Non-pigmented ciliary epithelial cell (primary cell): ENCODE data around the gene BCAS3.

ENCODE experiments used
- DNase-seq: peaks from one replicate; pipeline ENCODE4 v3.0.0-alpha.2; 2010; ENCODE audit warnings: low read depth

BCAS3 gene

GRCh38 chr17:61385577-61386236 lies 708.1 kb downstream of the BCAS3 start:
- no peak for DNase-seq

DNA sequence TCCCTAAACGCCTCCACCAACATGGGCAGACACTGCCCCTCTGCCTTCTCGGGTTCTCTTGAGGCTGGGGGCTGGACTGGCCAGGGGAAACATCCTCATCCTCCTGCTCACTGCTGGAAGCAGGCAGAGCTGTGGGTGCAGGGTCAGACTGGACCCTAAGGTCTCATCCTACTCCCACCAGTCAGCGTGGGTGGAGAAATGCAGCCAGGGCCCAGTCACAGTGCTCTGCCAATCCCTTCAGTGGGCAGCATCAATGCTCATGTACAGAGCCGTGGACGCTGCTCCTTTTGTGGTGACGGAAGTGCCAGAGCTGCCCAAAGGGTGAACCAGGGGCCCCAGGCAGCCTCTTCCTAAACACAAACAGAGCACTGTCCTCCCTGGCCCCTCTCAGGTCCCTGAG lies 708.6 kb downstream of the BCAS3 start:
- no peak for DNase-seq

- no peak for DNase-seq
Observed at GRCh38 chr17:61387011-61387410, 709.4 kb downstream of the BCAS3 start.

GRCh38 chr17:61387511-61388305 lies 710.1 kb downstream of the BCAS3 start:
- no peak for DNase-seq

DNA sequence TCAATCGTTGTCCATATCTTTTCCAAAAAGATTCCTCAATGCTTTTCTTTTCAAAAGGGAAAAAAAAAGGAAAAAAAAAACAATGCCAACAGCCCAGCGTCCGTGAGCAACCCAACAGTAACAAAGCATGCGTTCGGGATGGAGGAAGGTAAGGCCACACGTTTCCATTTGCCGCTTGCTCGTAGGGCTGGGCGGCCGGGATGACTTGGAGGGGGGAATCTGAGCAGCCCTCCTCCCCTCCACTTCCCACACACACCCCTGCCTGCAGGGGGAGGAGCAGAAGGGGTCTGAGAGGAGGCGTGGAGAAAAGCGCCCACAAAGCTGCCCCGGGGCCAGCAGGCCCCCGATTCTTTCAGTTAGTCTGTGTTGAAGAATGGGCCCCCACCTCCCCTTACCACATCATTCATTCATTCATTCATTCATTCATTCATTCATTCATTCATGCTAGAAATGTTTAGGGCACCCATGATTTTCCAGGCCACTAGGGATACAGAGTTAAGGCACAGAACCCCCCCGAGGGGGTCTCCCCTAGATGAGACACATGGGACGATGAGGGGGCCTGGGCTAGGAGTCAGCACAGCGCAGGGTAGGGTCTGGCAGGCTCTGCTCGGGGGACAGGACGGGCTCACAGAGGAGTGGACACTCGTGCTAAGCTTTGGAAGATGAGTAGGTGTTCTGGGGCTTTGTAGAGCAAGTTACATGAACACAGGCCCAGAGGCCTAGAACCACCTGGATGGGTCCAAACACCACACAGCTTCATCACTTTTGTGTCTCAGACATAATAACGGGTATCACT lies 711.1 kb downstream of the BCAS3 start:
- DNase-seq, result no peak

- no peak for DNase-seq
Observed at GRCh38 chr17:61389670-61390478, 712.2 kb downstream of the BCAS3 start.

- DNase-seq, result no peak
Observed at GRCh38 chr17:61390479-61390791, 712.8 kb downstream of the BCAS3 start.

- DNase-seq, result no peak
Observed at GRCh38 chr17:61391595-61392291, 714.1 kb downstream of the BCAS3 start.

GRCh38 chr17:61392679-61393078 lies 715.0 kb downstream of the BCAS3 start:
- DNase-seq, result no peak

DNA sequence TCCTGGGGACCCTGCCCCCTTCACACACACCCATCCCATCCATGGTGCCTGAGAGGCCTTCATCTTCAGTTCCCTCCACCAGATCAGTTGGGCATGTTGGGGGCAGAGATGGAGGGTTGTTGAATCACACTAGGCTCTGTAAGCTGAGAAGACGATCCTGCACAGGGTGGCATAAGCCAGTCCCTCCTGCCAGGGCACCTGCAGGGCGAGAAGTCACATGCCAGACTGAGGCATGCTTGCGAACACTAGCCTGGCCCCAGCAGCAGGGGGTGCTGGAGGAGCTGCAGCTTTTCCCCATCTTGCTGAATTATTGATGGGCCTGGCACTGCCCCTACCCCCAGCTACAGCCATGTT lies 715.9 kb downstream of the BCAS3 start:
- DNase-seq, result no peak

DNA sequence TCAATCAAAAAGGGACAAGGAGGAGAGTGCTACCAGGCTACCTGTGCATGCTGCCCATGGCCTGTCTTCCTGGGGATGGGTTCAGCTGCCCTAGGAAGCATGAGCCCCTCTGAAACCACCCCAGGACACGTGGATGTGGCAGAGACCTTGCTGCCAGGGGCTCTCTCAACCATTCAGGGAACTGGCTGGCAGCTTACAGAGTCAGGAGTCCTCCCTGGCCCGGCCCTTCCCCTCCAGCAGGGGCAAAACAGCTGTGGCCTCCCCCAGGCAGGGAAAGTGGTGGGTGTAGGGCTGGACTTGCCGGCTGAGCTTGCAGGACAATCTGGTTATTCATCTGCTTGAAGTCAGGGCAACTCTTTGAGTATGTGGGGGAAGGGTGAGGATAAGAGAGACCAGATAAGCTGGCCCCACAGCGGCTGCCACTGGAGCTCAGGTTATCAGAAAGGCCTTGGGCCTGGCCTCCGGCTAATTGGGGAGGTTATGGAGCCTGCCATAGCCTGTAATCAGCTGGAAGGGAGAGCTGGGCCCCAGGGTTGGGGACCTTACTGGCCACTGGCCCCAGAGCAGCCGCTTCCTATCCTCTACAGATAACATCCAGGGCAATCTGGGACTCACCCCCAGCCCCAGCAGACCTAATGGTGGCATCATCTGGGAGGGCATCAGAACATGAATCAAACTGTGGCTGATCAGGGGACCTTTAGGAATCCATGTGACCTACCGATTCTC lies 716.4 kb downstream of the BCAS3 start:
- no peak for DNase-seq

GRCh38 chr17:61394630-61395408 lies 717.2 kb downstream of the BCAS3 start:
- no peak for DNase-seq

GRCh38 chr17:61395409-61395982 lies 717.8 kb downstream of the BCAS3 start:
- DNase-seq, result no peak

DNA sequence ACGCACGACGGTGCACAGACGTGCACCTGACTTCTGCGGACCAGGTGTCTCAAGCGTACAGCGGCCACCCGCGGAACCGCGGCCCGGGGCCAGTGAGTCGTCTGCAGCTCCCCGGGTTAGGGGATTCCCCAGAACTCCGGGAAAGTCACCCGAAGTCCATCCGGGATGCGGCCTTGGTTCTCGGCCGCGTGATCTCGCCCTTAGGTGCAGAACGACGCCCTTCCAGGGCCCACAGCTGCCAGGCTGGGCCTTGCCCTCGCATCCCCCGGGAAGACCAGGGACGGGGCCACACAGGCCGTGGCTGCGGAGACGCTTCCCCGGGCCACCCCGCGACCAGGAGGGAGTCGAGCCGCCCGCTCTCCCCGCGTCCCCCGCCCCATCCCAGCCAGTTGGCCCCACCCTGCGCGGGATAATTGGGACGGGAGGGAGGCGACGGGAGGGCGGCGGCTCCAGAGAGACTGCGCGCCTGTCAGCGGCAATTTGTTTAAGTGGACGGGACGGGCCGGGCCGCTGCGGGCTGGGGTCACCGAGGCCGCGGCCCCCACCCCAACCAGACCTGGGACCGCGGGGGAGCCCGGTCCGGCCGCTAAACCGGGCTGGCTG lies 718.4 kb downstream of the BCAS3 start:
- DNase-seq, result no peak

DNA sequence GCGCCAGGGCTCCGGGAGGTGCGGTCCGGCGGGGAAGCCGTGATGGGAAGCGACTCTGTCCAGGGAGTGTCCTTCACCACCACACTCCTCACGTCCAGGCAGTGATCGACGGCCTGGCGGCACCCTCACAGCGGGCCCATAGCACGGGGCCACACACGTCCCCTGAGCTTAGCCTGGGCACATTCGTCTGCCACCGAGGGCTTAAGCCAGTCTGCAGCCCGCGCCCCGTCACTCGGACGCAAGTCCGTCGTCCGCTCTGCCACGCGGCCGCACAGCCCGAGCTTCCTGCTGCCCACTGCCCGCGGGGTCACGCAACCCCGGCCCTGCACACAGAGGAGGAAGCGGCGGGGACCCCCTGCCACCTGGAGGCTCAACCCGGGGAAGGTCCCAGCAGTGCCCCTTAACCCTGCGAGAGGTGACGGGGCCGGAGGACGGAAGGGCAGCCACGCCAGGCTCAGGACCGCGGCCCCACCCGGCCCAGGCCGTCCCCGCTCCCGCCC lies 719.0 kb downstream of the BCAS3 start:
- no peak for DNase-seq

DNA sequence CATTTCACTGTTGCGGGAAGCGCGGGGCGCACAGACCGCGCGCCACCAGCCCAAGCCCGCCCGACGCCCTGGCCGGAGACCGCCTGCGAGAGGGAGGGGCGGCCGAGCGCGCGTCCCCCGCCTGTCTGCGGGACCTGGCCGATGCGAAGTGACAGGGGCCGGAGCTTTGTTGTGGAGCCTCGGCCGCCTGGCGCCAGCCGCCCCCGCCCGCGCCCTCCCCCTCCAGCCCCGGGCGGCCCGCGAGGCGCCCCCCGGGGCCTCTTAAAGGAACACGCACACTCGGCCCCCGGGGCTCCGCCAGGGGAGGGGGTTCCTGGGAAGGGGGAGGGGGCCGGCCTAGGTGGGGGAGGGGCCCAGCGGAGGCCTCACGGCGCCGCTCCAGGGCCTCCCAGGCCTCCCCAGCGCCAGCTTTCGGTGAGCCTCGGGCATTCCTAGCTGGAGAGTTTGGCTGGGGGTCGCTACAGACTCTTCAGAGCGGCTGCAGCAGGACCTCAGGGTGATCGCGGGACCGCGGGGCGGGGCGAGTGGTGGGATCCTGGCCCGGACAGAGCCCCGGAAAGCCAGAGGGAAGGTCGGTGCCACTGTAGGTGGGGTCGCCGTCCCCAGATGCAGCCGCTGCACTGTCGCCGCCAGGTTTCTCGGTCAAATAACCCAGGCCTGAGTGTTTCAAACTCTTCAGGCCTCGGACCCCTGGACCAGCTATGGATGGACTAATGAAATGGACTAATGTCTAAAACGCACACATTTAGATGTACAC lies 719.6 kb downstream of the BCAS3 start:
- DNase-seq, result no peak

DNA sequence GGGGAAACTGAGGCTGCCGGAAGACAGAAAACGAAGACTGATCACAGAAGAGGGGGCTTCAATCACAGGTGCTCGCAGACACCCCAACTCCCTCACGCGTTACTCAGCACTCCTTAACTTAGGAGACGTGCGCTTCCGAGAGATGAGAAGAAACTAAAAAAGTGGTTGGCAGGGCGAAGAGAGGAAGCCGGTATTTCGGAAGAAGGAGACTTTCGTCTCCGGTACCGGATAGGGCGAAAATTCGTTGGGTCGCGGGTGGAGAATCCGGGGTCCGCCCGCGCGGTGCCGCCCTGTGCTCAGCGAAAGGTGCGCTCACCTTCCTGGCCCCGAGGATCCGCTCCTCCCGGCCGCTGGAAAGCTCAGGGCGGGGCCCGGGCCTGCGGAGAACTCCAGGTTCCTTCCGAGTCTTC lies 721.1 kb downstream of the BCAS3 start:
- DNase-seq, result no peak
